H1 (cell line): ENCODE results near the gene NF1. TPM values are rescaled to one million over a fixed set of nuclear protein-coding genes. Genes with fewer than 3 reads are reported as not detected.

Source experiments
- CTCF ChIA-PET: fragments of 300-600 bp; sonication (Branson Sonifier 250); formaldehyde crosslinking; loops from one replicate; lab custom pipeline; 2021; ENCODE audit not compliant: partially characterized antibody; lab: Charles Lee
- POLR2A ChIA-PET: fragments of 300-600 bp; sonication (Branson Sonifier 250); formaldehyde crosslinking; loops from one replicate; lab custom pipeline; 2021; ENCODE audit warnings: inconsistent platforms; ENCODE audit not compliant: partially characterized antibody; lab: Charles Lee
- DNase-seq, 2 experiments: peaks; one replicate each; pipeline versions ENCODE4 v3.0.0 to v3.0.0-alpha.2; 2010 to 2022; ENCODE audit warnings: low spot score in 2 of 2, low read depth in 1 of 2, mixed read lengths in 1 of 2
- FAIRE-seq: peaks from 2 replicates; lab custom pipeline; 2011; peaks lifted over from hg19 to GRCh38; lab: Jason Lieb, UNC
- H2AFZ ChIP-seq: 2 replicates; pipeline ENCODE4 v1.8.1; 2012; ENCODE audit warnings: low read length, inconsistent platforms
- H2AK5ac ChIP-seq: 2 replicates; pipeline ENCODE4 v1.6.1; 2013; ENCODE audit warnings: low read depth, low read length
- H2BK120ac ChIP-seq: replicated peaks from 2 replicates; pipeline ENCODE3; 2013; ENCODE audit warnings: low read depth, low read length, inconsistent platforms
- H2BK12ac ChIP-seq: 2 replicates; pipeline ENCODE4 v1.6.1; 2013; ENCODE audit warnings: low read depth, low read length
- H2BK15ac ChIP-seq: 2 replicates; pipeline ENCODE4 v1.6.1; 2013; ENCODE audit warnings: low read length
- H2BK20ac ChIP-seq: 2 replicates; pipeline ENCODE4 v1.6.1; 2013; ENCODE audit warnings: low read length
- H2BK5ac ChIP-seq: 2 replicates; pipeline ENCODE4 v1.6.1; 2013; ENCODE audit warnings: low read depth, low read length
- H3K14ac ChIP-seq: 2 replicates; pipeline ENCODE4 v1.6.1; 2013; ENCODE audit warnings: inconsistent platforms; ENCODE audit not compliant: insufficient read length
- H3K18ac ChIP-seq: 2 replicates; pipeline ENCODE4 v1.6.1; 2013; ENCODE audit warnings: low read length; ENCODE audit errors: extremely low read depth
- H3K23ac ChIP-seq: 2 replicates; pipeline ENCODE4 v1.6.1; 2013; ENCODE audit warnings: inconsistent platforms; ENCODE audit not compliant: insufficient read length
- H3K23me2 ChIP-seq: 2 replicates; pipeline ENCODE4 v1.6.1; 2013; ENCODE audit warnings: low read depth, low read length
- H3K27ac ChIP-seq: 2 replicates; pipeline ENCODE4 v1.6.1; 2011; ENCODE audit warnings: low read depth, low read length, inconsistent platforms
- H3K27me3 ChIP-seq, 4 experiments: replicated peaks in 1 of 4; 1 replicate in 1 of 4; 2 replicates in 3 of 4; pipeline versions ENCODE4 v1.6.1 to v1.8.1; 2011 to 2013; ENCODE audit warnings: low read length in 3 of 4, mild to moderate bottlenecking in 3 of 4, inconsistent platforms in 2 of 4, mixed read lengths in 2 of 4, moderate library complexity in 1 of 4; ENCODE audit not compliant: control insufficient read depth in 3 of 4, insufficient read depth in 3 of 4; ENCODE audit errors: extremely low read depth in 1 of 4
- H3K36me3 ChIP-seq, 4 experiments: 2 replicates each; pipeline versions ENCODE4 v1.6.1 to v1.8.1; 2011 to 2013; ENCODE audit warnings: mild to moderate bottlenecking in 4 of 4, low read length in 3 of 4, moderate library complexity in 2 of 4, control low read depth in 1 of 4, inconsistent platforms in 1 of 4; ENCODE audit not compliant: insufficient read depth in 4 of 4, control insufficient read depth in 2 of 4
- H3K4ac ChIP-seq: replicated peaks from 2 replicates; pipeline ENCODE3; 2013; ENCODE audit warnings: low read length, low read depth, mixed read lengths, inconsistent platforms; ENCODE audit not compliant: insufficient read length
- H3K4me1 ChIP-seq, 4 experiments: replicated peaks in 1 of 4; 1 replicate in 1 of 4; 2 replicates in 3 of 4; pipeline versions ENCODE4 v1.6.1 to v1.8.1; 2011 to 2013; ENCODE audit warnings: low read length in 3 of 4, inconsistent platforms in 2 of 4, mixed read lengths in 1 of 4; ENCODE audit not compliant: insufficient read depth in 4 of 4, control insufficient read depth in 3 of 4
- H3K4me2 ChIP-seq, 2 experiments: 2 replicates each; pipeline versions ENCODE4 v1.6.1 to v1.8.1; 2011 to 2013; ENCODE audit warnings: low read depth in 2 of 2, low read length in 2 of 2, control low read depth in 1 of 2, inconsistent platforms in 1 of 2, mild to moderate bottlenecking in 1 of 2; ENCODE audit not compliant: insufficient read depth in 1 of 2
- H3K4me3 ChIP-seq, 4 experiments: fragments of 200-600, 300-600 bp in 1 of 4; sonication (generic), shearing (Covaris generic), sonication (Bioruptor Twin) in 1 of 4; 2 replicates each; pipeline versions ENCODE4 v1.5.1 to v1.8.1; 2011 to 2016; ENCODE audit warnings: low read length in 4 of 4, low read depth in 3 of 4, control low read depth in 2 of 4, inconsistent platforms in 2 of 4, mild to moderate bottlenecking in 2 of 4, mixed read lengths in 1 of 4, moderate library complexity in 1 of 4; ENCODE audit not compliant: insufficient read depth in 2 of 4; ENCODE audit errors: extremely low read depth in 1 of 4
- H3K56ac ChIP-seq: replicated peaks from 2 replicates; pipeline ENCODE3; 2013; ENCODE audit warnings: low read depth, mild to moderate bottlenecking, mixed read lengths, low read length, inconsistent platforms; ENCODE audit not compliant: insufficient read length
- H3K79me1 ChIP-seq: 2 replicates; pipeline ENCODE4 v1.6.1; 2013; ENCODE audit warnings: low read depth, low read length, control low read depth
- H3K79me2 ChIP-seq, 2 experiments: 2 replicates each; pipeline versions ENCODE4 v1.6.1 to v1.8.1; 2012 to 2013; ENCODE audit warnings: low read length in 2 of 2, mild to moderate bottlenecking in 2 of 2, inconsistent platforms in 1 of 2; ENCODE audit not compliant: insufficient read depth in 2 of 2, control insufficient read depth in 1 of 2
- H3K9ac ChIP-seq, 4 experiments: replicated peaks in 1 of 4; 1 replicate in 1 of 4; 2 replicates in 3 of 4; pipeline versions ENCODE4 v1.6.1 to v1.8.1; 2011 to 2013; ENCODE audit warnings: low read depth in 3 of 4, low read length in 3 of 4, control low read depth in 2 of 4, mild to moderate bottlenecking in 2 of 4, moderate library complexity in 2 of 4, inconsistent platforms in 1 of 4; ENCODE audit errors: extremely low read depth in 1 of 4
- H3K9me3 ChIP-seq, 2 experiments: 2 replicates each; pipeline versions ENCODE4 v1.6.1 to v1.8.1; 2012 to 2013; ENCODE audit warnings: mild to moderate bottlenecking in 2 of 2, moderate library complexity in 2 of 2, control low read depth in 1 of 2, inconsistent platforms in 1 of 2, low read depth in 1 of 2, low read length in 1 of 2, mixed read lengths in 1 of 2; ENCODE audit not compliant: insufficient read depth in 2 of 2
- H4K20me1 ChIP-seq, 2 experiments: replicated peaks in 1 of 2; 2 replicates each; pipeline versions ENCODE3 to v1.8.1; 2011 to 2013; ENCODE audit warnings: inconsistent platforms in 2 of 2, low read length in 2 of 2, mild to moderate bottlenecking in 1 of 2; ENCODE audit not compliant: insufficient read depth in 2 of 2, control insufficient read depth in 1 of 2
- H4K5ac ChIP-seq: 2 replicates; pipeline ENCODE4 v1.6.1; 2013; ENCODE audit warnings: low read length, low read depth, mixed read lengths, inconsistent platforms; ENCODE audit not compliant: insufficient read length
- H4K8ac ChIP-seq: 2 replicates; pipeline ENCODE4 v1.8.0; 2013; ENCODE audit warnings: mild to moderate bottlenecking, moderate library complexity, low read length, inconsistent platforms; ENCODE audit not compliant: insufficient read depth; ENCODE audit errors: extremely low read depth
- H4K91ac ChIP-seq: replicated peaks from 2 replicates; pipeline ENCODE3; 2013; ENCODE audit warnings: low read length, mixed read lengths, inconsistent platforms; ENCODE audit not compliant: insufficient read length
- BRCA1 ChIP-seq: IDR thresholded peaks from 2 replicates; pipeline ENCODE4 v1.6.1; 2012; ENCODE audit warnings: low read depth, low read length, improper control_type of control experiment
- CEBPB ChIP-seq: IDR thresholded peaks from 2 replicates; pipeline ENCODE4 v1.6.1; 2012; ENCODE audit warnings: low read depth, low read length
- CTBP2 ChIP-seq: IDR thresholded peaks from 2 replicates; pipeline ENCODE4 v1.7.0; 2011; ENCODE audit warnings: borderline replicate concordance, mild to moderate bottlenecking, moderate library complexity, mixed read lengths, low read length; ENCODE audit not compliant: insufficient read depth, insufficient read length
- JUND ChIP-seq: IDR thresholded peaks from 2 replicates; pipeline ENCODE4 v1.6.1; 2011; ENCODE audit warnings: mild to moderate bottlenecking, improper control_type of control experiment, low read length
- KDM5A ChIP-seq: fragments of 200-600 bp; IDR thresholded peaks from 2 replicates; pipeline ENCODE4 v1.7.1; 2012; ENCODE audit warnings: mild to moderate bottlenecking, low read length, inconsistent platforms, mixed read lengths
- MAFK ChIP-seq: IDR thresholded peaks from 2 replicates; pipeline ENCODE4 v1.6.1; 2012; ENCODE audit warnings: low read depth, mild to moderate bottlenecking, improper control_type of control experiment, low read length
- NANOG ChIP-seq: IDR thresholded peaks from 2 replicates; pipeline ENCODE4 v1.6.1; 2011; ENCODE audit warnings: low read length, low read depth, mild to moderate bottlenecking, inconsistent platforms; ENCODE audit not compliant: insufficient read depth, poor library complexity, severe bottlenecking
- PHF8 ChIP-seq: fragments of 200-600 bp; sonication (generic); conservative IDR thresholded peaks from 2 replicates; pipeline ENCODE4 v1.7.1; 2012; ENCODE audit warnings: low read depth, mild to moderate bottlenecking, inconsistent platforms, low read length, moderate library complexity
- RAD21 ChIP-seq, 2 experiments: IDR thresholded peaks in 1 of 2; conservative IDR thresholded peaks in 1 of 2; 2 replicates each; pipeline ENCODE4 v1.6.1; 2011; ENCODE audit warnings: low read depth in 2 of 2, low read length in 2 of 2, improper control_type of control experiment in 1 of 2, inconsistent platforms in 1 of 2, mild to moderate bottlenecking in 1 of 2, moderate library complexity in 1 of 2
- RBBP5 ChIP-seq: IDR thresholded peaks from 2 replicates; pipeline ENCODE4 v1.7.1; 2012; ENCODE audit warnings: low read depth, mild to moderate bottlenecking, inconsistent platforms, low read length, moderate library complexity, borderline replicate concordance
- WGBS, 2 experiments: shearing (Covaris generic) in 1 of 2; methylation state at CpG; one replicate each; pipeline versions ENCODE4 v1.1.6 to v1.1.7; 2013 to 2015; ENCODE audit warnings: low lambda C conversion rate in 2 of 2, mixed read lengths in 2 of 2, inconsistent platforms in 1 of 2, low coverage in 1 of 2, missing lambda C conversion rate in 1 of 2; ENCODE audit not compliant: insufficient replicate concordance in 2 of 2, insufficient coverage in 1 of 2, insufficient read length in 1 of 2; ENCODE audit errors: extremely low coverage in 1 of 2, missing lambda C conversion rate in 1 of 2; 5-methylcytosine and 5-hydroxymethylcytosine counted together
- polyA plus RNA-seq, 7 experiments: library from polyadenylated mRNA; depleted of rRNA in 3 of 7; stranded (reverse) in 5 of 7; unstranded in 2 of 7; fragments of >200 nt in 5 of 7; fragments of 200-250 nt in 2 of 7; gene quantifications; 1 replicate in 5 of 7; 2 replicates in 1 of 7; 4 replicates in 1 of 7; pipeline versions ENCODE4 v1.2.1 to v1.2.3, GENCODE V29; 2011 to 2013; ENCODE audit warnings: missing spikeins in 2 of 7, mixed read lengths in 2 of 7
- total RNA-seq: library from RNA; stranded (reverse); fragmentation: NEBNext Ultra II Directional; extraction: Animal tissue kit (Norgen Biotek cat#: 25700); gene quantifications from 2 replicates; pipeline ENCODE4 v1.2.1, GENCODE V29; 2021
- TF ChIP-seq, protein P1 (sequence below): IDR thresholded peaks from 2 replicates; pipeline ENCODE4 v1.6.1; 2012; ENCODE audit warnings: low read length, inconsistent platforms

The NF1 gene
- total and polyA plus RNA-seq, 2 of the 8 experiments (the other 6 are each of a cell fraction or from before 2014, with no cell fraction given) = 19.3 to 29.6 TPM

DNA sequence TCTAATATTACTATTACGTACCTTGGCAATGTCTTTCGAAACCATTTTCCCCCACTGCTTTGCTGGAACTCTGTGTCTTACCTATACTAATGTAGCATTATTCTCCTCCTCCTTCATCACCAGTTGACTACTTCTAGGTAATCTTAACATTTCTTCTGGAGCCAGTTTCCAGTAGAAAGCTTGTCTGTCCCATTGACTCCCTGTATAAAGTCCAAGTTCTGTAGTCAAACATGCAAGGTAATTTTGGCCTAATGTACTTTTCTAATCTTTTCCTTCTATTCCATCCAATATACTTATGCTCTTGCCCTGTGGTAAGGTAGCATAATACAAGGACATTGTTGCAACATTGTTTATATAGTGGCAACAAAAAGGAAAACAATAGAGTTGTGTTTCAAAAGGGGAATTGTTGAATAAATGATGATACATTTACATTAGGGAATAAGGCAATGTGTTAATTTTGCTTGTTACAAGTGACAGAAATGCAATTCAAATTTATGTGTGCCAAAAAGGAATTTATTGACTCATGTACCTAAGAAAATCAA lies 174.3 kb downstream of the NF1 start:
- 0 out of 2 replicates have a peak overlapping the region, but pooled peaks have one; percentile 35 for H3K27ac ChIP-seq
- peaks cover 0 to 1% (median 0%) of the 10 kb centered on the region in 4 experiments; a peak in 1 of 7 replicates for H3K27me3 ChIP-seq
- H3K23me2 ChIP-seq = no peaks in the 10 kb centered on the region
- no peak for FAIRE-seq
- H4K5ac ChIP-seq = peak overlapping the region; percentile 60
- peak overlapping the region in 1 of 2 experiments; percentile 41; a peak in 1 of 4 replicates for H3K4me2 ChIP-seq
- no peak for DNase-seq
- H4K91ac ChIP-seq = no peak overlapping the region
- no peak overlapping the region for H2BK5ac ChIP-seq
- ChIA-PET CTCF (interaction anchor here (0.7 to 3.6 kb wide), 6 partner anchors 8 to 103 kb away, joined by 3 to 11 read pairs (median 4); no protein-coding TSS in a partner anchor), POLR2A (no interaction called here)
- H4K20me1 ChIP-seq = no peaks in the 10 kb centered on the region
- H3K14ac ChIP-seq = no peak overlapping the region
- peaks cover 0 to 4% (median 1%) of the 10 kb centered on the region in 4 experiments; a peak in 4 of 7 replicates for H3K4me1 ChIP-seq
- no peak overlapping the region for H3K23ac ChIP-seq
- H3K36me3 ChIP-seq = peaks cover 0 to 7% (median under 1%) of the 10 kb centered on the region in 4 experiments; a peak in 2 of 8 replicates
- H3K79me2 ChIP-seq = no peaks in the 10 kb centered on the region
- no peak overlapping the region for H2AFZ ChIP-seq
- no peak overlapping the region for H2BK120ac ChIP-seq
- no peak overlapping the region; the same call in 1 of the 2 replicates for H3K18ac ChIP-seq
- no peak overlapping the region for H3K4me3 ChIP-seq
- no peak overlapping the region for H3K4ac ChIP-seq
- no peaks in the 10 kb centered on the region for H3K9me3 ChIP-seq
- WGBS, 2 experiments = 93% methylated on average over 2 of the region's 2 CpGs; no CpG with 5 or more reads in 1 of the 2 experiments
- no peak overlapping the region for H2AK5ac ChIP-seq
- H2BK12ac ChIP-seq = no peak overlapping the region
- H4K8ac ChIP-seq = no peak overlapping the region
- no peaks in the 10 kb centered on the region for H3K79me1 ChIP-seq
- H3K9ac ChIP-seq = no peak overlapping the region
- H2BK20ac ChIP-seq = no peak overlapping the region
- no peak overlapping the region for H2BK15ac ChIP-seq
- H3K56ac ChIP-seq = no peak overlapping the region
- no peak for TF ChIP-seq CTBP2
- no peak for TF ChIP-seq PHF8
- TF ChIP-seq RAD21 (IDR thresholded peaks at IDR 0.05 in 1 of 2, conservative IDR thresholded peaks at IDR 0.05 in 1 of 2; ENCODE audit: low read depth in 2 of 2, low read length in 2 of 2) = no peak
- TF ChIP-seq, protein P1, sequence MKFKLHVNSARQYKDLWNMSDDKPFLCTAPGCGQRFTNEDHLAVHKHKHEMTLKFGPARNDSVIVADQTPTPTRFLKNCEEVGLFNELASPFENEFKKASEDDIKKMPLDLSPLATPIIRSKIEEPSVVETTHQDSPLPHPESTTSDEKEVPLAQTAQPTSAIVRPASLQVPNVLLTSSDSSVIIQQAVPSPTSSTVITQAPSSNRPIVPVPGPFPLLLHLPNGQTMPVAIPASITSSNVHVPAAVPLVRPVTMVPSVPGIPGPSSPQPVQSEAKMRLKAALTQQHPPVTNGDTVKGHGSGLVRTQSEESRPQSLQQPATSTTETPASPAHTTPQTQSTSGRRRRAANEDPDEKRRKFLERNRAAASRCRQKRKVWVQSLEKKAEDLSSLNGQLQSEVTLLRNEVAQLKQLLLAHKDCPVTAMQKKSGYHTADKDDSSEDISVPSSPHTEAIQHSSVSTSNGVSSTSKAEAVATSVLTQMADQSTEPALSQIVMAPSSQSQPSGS = no peak
- TF ChIP-seq JUND = no peak
- no peak for TF ChIP-seq BRCA1
- no peak for TF ChIP-seq NANOG
- no peak for TF ChIP-seq RBBP5
- no peak for TF ChIP-seq KDM5A
- no peak for TF ChIP-seq MAFK
- TF ChIP-seq CEBPB = no peak
